Cardiac fibroblast (primary cell): ENCODE measurements around the gene EDIL3.

ENCODE experiments used
- DNase-seq, 2 donors: peaks; one replicate each; pipeline versions ENCODE4 v3.0.0 to v3.0.0-alpha.2; 2010; ENCODE audit warnings: low read depth in 2 of 2
- H3K4me3 ChIP-seq, 2 donors: replicated peaks in 1 of 2; 1 replicate in 1 of 2; 2 replicates in 1 of 2; pipeline ENCODE4 v1.5.1; 2011; ENCODE audit warnings: low read depth in 2 of 2, low read length in 2 of 2, mild to moderate bottlenecking in 2 of 2, moderate library complexity in 1 of 2
- CTCF ChIP-seq: IDR thresholded peaks from one replicate; pipeline ENCODE4 v1.5.1; 2011; ENCODE audit warnings: low read depth, mild to moderate bottlenecking, low read length, inconsistent platforms

EDIL3 gene

GRCh38 chr5:83972236-83972635 is 412.4 kb downstream of the EDIL3 start:
- H3K4me3 ChIP-seq: no peak overlapping the region
- no peak for DNase-seq
- TF ChIP-seq CTCF: no peak

GRCh38 chr5:83967417-83967816 is 417.3 kb downstream of the EDIL3 start:
- no peak for DNase-seq
- no peak overlapping the region for H3K4me3 ChIP-seq
- TF ChIP-seq CTCF: no peak

- no peak for TF ChIP-seq CTCF
- no peak overlapping the region for H3K4me3 ChIP-seq
- DNase-seq: no peak
Measured at GRCh38 chr5:83965441-83965840, 419.2 kb downstream of the EDIL3 start.

GRCh38 chr5:83964271-83964670 is 420.4 kb downstream of the EDIL3 start:
- peak in 1 of 2 donors; percentile 21 for DNase-seq
- H3K4me3 ChIP-seq: no peak overlapping the region
- no peak for TF ChIP-seq CTCF

- no peak for TF ChIP-seq CTCF
- no peak overlapping the region for H3K4me3 ChIP-seq
- peak in 1 of 2 donors; percentile 22 for DNase-seq
Measured at GRCh38 chr5:83957188-83957587, 427.5 kb downstream of the EDIL3 start.

- peak in 1 of 2 donors; percentile 3 for DNase-seq
- TF ChIP-seq CTCF: no peak
- no peak overlapping the region for H3K4me3 ChIP-seq
Measured at GRCh38 chr5:83956386-83956785, 428.3 kb downstream of the EDIL3 start.

GRCh38 chr5:83955916-83956315 is 428.8 kb downstream of the EDIL3 start:
- no peak overlapping the region for H3K4me3 ChIP-seq
- peak; percentile 26 to 58 for DNase-seq
- TF ChIP-seq CTCF: no peak
